GM12874 (cell line): ENCODE measurements around the gene HIVEP2.

Source experiments
- CTCF ChIP-seq: IDR thresholded peaks from 2 replicates; pipeline ENCODE4 v1.5.1; 2011; ENCODE audit warnings: low read depth, mild to moderate bottlenecking, control low read depth, low read length, moderate library complexity; ENCODE audit not compliant: insufficient read depth

The HIVEP2 gene

GRCh38 chr6:142827991-142828390, 117.0 kb downstream of the HIVEP2 start:
- TF ChIP-seq CTCF: no peak

- TF ChIP-seq CTCF: no peak
Observed at GRCh38 chr6:142827369-142827768, 117.6 kb downstream of the HIVEP2 start.

- TF ChIP-seq CTCF: no peak
Observed at GRCh38 chr6:142825760-142826159, 119.2 kb downstream of the HIVEP2 start.

- no peak for TF ChIP-seq CTCF
Observed at GRCh38 chr6:142824426-142824825, 120.5 kb downstream of the HIVEP2 start.

- TF ChIP-seq CTCF: no peak
Observed at GRCh38 chr6:142823256-142823902, 121.6 kb downstream of the HIVEP2 start.

GRCh38 chr6:142822842-142823241, 122.1 kb downstream of the HIVEP2 start:
- TF ChIP-seq CTCF: peak; percentile 63

GRCh38 chr6:142822383-142822782, 122.6 kb downstream of the HIVEP2 start:
- TF ChIP-seq CTCF: no peak
